ENCODE results near the gene LAMTOR1.
A peak's percentile ranks its signal among the peaks of the same experiment; 100 is the strongest.

The LAMTOR1 gene

DNA sequence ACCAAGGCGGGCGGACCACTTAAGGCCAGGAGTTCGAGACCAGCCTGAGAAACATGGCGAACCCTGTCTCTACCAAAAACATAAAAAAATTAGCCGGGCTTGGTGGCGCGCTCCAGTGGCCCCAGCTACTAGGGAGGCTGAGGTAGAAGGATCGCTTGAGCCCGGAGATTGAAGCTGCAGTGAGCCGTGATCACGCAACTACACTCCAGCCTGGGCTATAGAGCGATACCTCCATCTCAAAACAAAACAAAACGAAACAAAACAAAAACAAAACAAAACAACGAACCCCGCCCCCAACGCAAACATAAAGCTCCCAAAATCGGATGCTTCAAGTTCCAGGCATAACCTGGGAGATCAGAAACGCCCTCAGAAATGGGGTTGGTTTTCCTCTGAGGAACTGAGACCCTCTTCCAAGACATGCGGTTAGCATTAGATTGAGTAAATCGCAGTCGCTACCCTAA lies 21.9 kb downstream of the LAMTOR1 start:
- no peak for DNase-seq (ENCODE audit: low spot score)

DNA sequence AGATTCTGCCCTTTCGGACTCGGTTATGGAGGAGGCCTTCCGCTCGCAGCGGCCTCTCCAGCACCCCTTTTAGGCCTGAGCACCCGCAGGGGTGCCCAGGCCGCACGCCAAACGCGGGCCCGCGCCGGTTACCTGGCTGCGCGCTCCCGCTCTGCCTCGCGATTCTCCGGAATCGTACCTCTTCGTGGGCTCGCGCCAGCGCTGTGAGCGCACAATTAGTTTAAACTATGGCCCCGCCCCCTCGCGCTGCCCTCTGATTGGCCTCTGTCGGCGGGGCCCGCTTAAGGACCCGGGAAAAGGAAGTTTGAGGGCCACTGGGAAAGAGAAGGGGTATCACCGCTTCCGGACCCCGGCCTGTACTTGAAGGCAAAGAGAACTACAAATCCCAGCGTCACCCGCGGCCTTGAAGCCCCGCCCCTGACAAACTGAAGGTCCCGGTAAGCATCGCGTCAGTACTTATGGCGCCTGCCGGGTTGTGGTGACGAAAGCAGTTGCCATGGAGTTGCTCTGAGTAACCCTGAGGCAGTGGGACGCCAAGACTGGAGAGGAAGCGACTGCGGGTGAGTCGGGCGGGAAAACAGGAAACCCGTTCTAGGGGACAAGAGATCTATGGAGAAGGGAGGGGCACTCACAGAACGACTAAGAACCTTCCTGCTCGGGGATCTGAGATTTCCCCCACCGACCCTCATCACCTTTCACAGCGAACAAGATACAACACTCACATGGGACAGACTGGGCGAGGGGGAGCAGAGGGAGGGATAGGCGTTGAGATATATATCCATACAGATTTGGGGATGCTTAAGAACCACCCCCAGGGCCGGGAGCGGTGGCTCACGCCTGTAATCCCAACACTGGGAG lies 22.5 kb downstream of the LAMTOR1 start, which contains the start of the genes LRRC51 and NUMA1:
TSS of gene LRRC51 (plus strand) at position 525 of the 858 bp plus-strand sequence. CDS start 8,234 bp downstream, outside the sequence.
TSS of gene NUMA1 (minus strand) at position 217 of the 858 bp plus-strand sequence. CDS start 44,599 bp downstream, outside the sequence.
- DNase-seq (ENCODE audit: low spot score), result peak; percentile 90

DNA sequence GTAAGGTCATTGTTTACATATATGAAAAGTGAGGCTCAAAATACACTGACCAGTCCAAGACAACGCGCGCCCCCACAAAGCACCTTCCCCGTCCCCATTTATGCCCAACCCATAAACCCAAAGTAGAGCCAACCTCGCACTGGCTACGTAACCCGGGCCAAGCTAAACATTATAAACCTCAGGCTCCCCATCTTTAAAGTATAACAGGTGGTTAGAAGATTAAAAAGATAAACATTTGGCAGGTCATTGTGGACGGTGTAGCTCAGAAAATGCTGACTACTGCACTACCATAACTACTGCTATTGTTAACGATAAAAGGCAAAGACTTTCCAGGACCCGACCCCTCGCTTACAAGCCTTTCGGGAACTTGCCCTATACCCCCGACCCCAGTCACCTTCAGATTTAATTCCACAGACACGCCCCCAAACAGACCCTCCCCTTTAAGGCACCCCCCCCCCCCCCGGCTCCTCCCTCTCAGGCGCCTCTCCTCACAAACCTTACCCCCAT lies 23.2 kb downstream of the LAMTOR1 start:
- DNase-seq (ENCODE audit: low spot score), result no peak

DNA sequence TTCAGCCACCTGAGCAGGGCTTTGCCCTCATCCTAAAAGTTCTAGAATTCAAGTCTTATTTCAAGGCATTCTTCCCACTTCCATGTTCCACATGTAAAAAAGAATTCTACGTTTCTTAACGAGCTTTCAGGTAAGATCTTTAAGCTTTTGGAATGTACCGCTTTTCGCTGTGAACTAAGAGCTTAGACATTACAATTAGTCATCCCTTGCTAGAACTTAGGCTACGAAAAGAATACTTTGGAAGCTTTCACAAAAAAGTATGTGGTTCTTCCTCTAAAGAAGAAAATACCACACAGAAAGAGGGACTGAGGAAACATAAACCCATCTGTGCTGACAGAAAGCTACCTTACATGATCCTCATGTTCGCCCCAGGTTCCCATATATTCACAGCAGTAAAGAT lies 24.6 kb downstream of the LAMTOR1 start:
- no peak for DNase-seq (ENCODE audit: low spot score)

DNA sequence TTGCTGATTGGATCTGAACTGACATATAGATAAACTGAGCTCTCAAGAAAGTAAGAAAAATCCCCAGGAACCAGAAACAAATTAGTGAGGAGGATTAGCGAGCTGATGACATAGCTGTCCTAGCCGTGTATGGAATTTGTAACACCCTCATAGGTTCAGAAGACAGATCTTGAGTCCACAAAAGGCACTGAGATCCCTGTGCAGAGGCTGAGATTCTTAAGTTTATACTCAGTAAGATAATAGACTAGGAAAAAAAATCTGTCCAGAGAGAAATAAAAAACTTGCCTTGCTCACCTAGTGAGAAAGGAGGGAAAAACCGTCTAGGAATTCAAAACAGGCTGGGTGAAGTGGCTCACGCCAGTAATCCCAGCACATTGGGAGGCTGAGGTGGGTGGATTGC lies 27.3 kb downstream of the LAMTOR1 start:
- no peak for DNase-seq (ENCODE audit: low spot score)

DNA sequence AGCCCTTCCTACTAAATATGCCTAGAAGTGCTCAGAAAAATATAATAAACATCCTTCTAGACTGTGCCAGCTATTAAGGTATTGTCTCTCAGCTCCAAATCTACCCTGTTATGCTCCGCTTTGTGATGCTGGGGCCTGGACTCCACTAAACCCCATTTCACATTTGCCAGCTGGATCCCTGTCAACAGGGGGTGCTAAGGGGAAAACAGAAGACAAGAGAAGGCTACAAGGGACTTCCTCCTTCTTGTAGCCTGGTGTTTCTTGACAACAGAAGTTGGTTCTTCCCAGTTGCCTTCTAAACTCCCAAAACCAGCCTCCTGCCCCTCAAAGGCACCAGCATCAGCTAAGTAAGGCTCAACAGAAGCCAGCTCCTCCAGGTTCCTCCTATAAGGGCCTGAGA lies 28.0 kb downstream of the LAMTOR1 start:
- DNase-seq (ENCODE audit: low spot score), result no peak

DNA sequence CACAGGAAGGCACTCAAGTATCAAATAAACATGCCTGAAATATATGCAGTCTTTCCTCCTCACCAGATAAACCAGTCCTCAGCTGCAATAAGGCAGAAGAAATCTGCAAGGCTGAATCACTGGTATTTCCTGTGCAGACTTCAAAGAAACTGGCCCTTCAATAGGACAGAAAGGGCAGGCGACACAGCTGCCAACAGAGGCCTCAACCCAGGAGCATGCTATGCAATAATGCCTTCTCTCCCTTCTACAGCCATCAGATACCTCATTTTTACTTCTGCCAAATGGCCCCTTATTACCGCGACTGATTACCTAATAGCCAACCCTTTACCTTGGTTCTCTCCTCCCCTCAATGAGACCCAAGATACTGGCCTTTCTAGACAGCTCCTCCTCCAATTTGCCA lies 30.7 kb downstream of the LAMTOR1 start:
- DNase-seq (ENCODE audit: low spot score), result no peak

DNA sequence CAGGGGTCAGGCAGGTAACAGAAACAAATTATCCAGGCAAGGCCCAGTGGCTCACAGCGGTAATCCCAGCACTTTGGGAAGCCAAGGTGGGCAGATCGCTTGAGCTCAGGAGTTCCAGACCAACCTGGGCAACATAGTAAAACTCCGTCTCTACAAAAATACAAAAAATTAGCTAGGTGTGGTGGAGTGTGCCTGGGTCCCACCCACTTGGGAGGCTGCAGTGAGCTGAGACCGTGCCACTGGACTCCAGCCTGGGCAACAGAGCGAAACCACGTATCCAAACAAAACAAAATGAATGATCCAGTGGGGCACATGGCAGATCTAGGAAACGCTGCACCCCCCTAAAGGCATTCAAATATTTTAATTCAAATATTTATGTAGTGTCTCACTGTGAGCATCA lies 32.6 kb downstream of the LAMTOR1 start:
- DNase-seq (ENCODE audit: low spot score), result no peak

DNA sequence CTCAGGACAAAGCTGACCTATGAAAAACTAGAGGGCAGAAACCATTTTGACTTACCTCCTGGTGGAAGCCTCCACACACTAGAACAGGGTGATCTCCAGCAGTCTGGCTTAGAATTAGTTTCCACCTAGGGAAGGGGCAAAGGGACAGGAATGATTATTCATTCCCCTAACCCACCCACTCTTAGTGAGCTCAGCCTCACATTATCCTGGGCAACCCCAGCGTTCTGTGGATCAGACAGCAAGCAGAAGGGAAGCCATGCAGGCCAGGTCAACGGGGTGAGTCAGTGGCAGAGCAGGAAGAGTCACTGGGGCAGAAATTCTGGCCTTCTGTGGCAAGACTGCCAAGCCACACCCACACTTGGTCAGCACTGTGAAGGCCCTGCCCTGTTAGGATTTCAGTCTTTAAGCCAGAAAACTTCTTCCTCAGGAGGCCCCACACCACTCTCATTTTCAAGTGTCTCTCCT lies 33.3 kb downstream of the LAMTOR1 start:
- peak; percentile 47 for DNase-seq (ENCODE audit: low spot score)

DNA sequence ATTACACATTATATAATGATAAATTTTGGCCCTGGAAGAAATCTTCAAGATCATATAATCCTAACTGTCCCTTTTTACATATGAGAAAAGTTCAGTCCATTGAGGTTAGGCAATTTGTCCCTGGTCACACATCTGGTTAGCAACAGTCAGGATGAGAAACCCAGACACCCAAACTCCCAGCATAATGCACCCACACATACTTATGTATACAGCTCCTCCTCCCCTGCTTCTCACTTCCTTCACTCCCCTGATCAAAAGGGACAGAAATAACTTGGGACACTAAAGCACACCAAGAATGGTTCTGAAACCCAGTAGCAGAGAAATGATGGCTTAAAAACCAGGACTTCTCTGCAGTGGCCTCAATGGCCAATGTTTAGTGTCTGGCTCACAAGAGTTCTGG lies 33.9 kb downstream of the LAMTOR1 start:
- no peak for DNase-seq (ENCODE audit: low spot score)

DNA sequence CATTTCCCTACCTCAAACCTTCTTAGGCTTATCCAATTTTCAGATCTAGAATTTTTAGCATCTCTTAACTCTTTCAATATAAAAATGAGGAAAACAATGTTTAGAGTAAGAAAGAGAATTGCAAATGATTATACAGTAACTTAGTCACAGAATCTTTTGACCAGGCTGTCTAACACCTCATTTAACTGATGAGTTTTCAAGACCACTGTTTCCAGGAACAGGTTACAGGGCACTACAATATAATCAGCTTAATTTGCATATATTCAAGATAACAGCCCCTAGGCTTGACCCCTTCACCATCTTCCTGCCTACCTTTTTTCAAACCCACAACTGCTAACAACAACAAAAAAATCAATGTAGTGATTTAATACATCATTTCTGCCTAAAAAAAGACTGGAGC lies 35.4 kb downstream of the LAMTOR1 start:
- no peak for DNase-seq (ENCODE audit: low spot score)

DNA sequence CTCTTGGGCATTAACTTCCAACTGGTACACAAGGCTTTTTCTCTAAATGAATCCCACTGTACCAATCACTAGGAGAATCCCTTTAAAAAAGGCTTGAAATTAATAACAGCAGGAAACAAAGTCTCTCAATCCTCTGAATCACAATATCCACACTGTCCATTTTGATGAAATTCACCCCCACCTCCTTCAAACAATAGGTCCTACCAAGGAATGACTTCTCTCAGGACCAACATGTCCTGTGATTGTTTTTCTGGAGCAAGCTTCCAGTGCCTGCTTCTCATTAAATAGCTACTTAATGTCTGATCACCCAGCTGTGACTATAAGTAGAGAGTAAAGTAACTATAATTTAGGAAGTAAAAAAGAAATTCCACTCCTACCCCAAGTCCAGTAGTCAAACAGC lies 35.8 kb downstream of the LAMTOR1 start:
- no peak for DNase-seq (ENCODE audit: low spot score)

DNA sequence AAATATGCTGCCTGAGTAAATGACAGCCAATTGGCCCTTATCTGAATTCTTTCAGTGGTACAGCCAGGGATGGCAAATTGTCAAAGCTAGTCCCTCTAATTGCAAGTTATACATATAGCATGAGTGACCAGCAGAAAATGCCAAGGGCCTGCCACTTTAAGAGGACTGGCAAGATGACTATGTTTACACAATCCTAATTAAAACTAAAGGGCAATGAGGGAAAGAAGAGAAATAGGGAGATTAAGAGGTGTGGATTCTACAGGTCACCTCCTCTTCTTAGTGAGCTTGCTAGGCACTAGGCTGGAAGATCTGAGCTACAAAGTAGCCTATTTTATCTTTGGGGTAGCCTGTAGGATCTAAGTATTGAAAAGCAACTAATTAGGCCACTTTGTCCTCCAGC lies 36.2 kb downstream of the LAMTOR1 start:
- no peak for DNase-seq (ENCODE audit: low spot score)

DNA sequence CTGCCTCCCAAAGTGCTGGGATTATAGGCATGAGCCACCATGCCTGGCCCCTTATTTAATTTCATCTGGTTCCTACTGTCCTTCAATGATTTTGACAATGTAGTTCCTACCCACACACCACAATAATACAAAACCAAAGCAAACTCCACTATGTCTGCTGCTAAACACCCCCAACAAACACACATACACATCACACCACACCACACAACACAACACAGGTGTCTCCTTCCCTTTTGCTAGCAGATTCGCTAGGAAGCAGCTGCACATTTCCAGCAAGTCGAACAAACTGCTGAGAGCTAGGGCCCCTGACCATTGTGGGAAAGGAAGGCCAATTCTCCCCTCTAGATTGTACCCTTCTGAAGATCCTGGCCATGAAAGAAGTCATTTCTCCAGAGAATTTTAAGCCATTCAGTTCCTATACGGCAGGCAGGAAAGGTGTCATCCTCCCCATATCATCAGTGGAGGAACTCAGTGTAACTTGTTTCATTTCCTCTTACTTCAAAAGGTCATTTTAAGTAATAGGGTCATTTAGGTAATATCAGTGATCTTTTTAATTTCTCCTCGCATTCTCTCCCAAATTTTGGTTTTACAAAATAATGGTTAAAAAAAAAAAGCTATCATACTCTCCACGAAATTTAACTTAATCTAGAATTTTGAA lies 41.2 kb downstream of the LAMTOR1 start:
- DNase-seq (ENCODE audit: low spot score), result no peak

DNA sequence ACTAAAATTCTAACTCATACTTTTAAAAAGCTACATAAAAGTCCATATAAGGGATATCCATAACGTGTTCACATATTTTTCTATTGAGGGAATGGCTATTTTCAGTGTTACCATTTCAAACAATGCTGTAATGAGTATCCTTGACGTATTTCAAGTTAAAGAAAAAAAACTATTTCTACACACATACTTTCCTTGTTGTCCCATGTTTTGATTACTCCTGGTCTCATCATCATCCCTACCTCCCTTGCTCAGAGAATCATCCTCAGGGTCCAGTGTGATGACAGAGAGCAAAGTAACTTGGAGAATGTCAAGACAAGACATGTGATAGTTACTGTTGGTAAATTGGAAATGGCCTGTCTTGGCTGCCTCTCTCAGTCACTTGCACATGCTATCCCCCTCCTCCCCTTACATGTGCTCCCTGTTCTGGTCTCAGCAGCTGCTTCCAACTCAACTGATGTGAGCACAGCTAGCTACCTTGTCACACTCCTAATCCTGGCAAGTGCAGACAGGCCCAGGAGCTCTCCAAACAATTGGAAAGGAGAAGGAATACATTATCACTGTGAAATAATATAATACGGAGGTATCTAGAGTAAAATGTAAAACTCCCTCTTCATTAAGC lies 44.6 kb downstream of the LAMTOR1 start:
- no peak for DNase-seq (ENCODE audit: low spot score)

DNA sequence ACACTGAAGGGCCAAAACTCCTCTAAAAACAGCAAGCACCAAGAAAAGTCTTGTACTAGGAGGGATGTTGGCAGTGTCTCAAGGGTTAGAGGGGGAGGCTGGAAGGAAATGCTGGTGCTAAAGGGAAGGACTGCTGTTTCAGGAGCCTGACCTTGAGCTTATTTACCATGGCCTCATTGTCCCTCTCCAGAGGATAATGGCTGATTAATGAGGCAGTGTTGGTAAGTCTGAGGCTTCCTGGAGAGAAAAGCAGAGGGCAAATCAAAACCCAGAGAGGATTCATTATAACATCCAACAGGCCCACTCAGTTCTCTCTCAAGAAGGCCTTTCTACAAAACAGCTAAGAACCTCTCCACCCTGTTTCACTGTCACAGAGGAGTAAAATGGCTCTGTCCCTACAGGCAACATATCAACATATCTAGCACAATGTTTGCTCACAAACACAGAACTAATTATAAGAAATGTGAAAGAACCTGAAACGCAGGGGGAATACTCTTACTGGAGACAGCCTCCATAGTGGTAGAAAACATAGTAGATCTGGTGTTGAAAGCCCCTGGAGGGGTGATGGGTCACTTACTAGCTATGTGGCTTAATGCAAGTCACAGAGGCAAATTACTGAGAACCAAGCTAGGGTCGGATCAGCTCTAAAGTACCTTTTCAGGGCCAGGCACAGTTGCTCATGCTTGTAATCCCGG lies 54.2 kb downstream of the LAMTOR1 start:
- DNase-seq (ENCODE audit: low spot score), result no peak

Measured in iPS-NIHi11 (cell line).